Fibroblast of lung (primary cell): ENCODE data around the gene PTPRN. TPM values are rescaled to one million over a fixed set of nuclear protein-coding genes. Genes with fewer than 3 reads are reported as not detected.
A peak's percentile ranks its signal among the peaks of the same experiment; 100 is the strongest.

Experiments
- DNase-seq, 2 donors: peaks; one replicate each; pipeline versions ENCODE4 v3.0.0 to v3.0.0-alpha.2; 2010; ENCODE audit warnings: low read depth in 2 of 2
- H2AFZ ChIP-seq: 2 replicates; pipeline ENCODE4 v1.5.1; 2012; ENCODE audit warnings: low read length, control low read depth, inconsistent platforms
- H3K27ac ChIP-seq: 2 replicates; pipeline ENCODE4 v1.5.1; 2011; ENCODE audit warnings: low read length, control low read depth; ENCODE audit not compliant: insufficient read depth
- H3K27me3 ChIP-seq: 2 replicates; pipeline ENCODE4 v1.5.1; 2011; ENCODE audit warnings: mild to moderate bottlenecking, low read length; ENCODE audit not compliant: control insufficient read depth, insufficient read depth
- H3K36me3 ChIP-seq: 2 replicates; pipeline ENCODE4 v1.5.1; 2011; ENCODE audit warnings: low read length; ENCODE audit not compliant: control insufficient read depth, insufficient read depth
- H3K4me1 ChIP-seq: 2 replicates; pipeline ENCODE4 v1.5.1; 2011; ENCODE audit warnings: low read length; ENCODE audit not compliant: control insufficient read depth, insufficient read depth; ENCODE audit errors: extremely low read depth
- H3K4me2 ChIP-seq: 2 replicates; pipeline ENCODE4 v1.5.1; 2011; ENCODE audit warnings: low read length, control low read depth; ENCODE audit not compliant: insufficient read depth; ENCODE audit errors: extremely low read depth
- H3K4me3 ChIP-seq, 4 experiments: fragments of 200-600 bp in 1 of 4; sonication (generic) in 1 of 4; replicated peaks in 1 of 4; 2 replicates each; pipeline ENCODE4 v1.5.1; 2011 to 2016; ENCODE audit warnings: low read length in 4 of 4, low read depth in 3 of 4, mild to moderate bottlenecking in 3 of 4, control low read depth in 2 of 4, inconsistent platforms in 1 of 4, mixed read lengths in 1 of 4; ENCODE audit not compliant: insufficient read depth in 1 of 4; ENCODE audit errors: control extremely low read depth in 1 of 4
- H3K79me2 ChIP-seq: 2 replicates; pipeline ENCODE4 v1.5.1; 2012; ENCODE audit warnings: mild to moderate bottlenecking, low read length, inconsistent platforms; ENCODE audit not compliant: control insufficient read depth, insufficient read depth
- H3K9ac ChIP-seq: 2 replicates; pipeline ENCODE4 v1.5.1; 2011; ENCODE audit warnings: mild to moderate bottlenecking, low read length, control low read depth; ENCODE audit not compliant: insufficient read depth
- H3K9me3 ChIP-seq: 2 replicates; pipeline ENCODE4 v1.5.1; 2012; ENCODE audit warnings: low read depth, low read length; ENCODE audit not compliant: control insufficient read depth, insufficient read depth
- H4K20me1 ChIP-seq: 2 replicates; pipeline ENCODE4 v1.5.1; 2011; ENCODE audit warnings: low read length; ENCODE audit not compliant: control insufficient read depth, insufficient read depth; ENCODE audit errors: extremely low read depth
- EZH2 ChIP-seq: IDR thresholded peaks from 2 replicates; pipeline ENCODE4 v1.5.1; 2012; ENCODE audit warnings: low read length, control low read depth, mild to moderate bottlenecking; ENCODE audit errors: missing control alignments
- polyA plus RNA-seq, 2 donors: library from polyadenylated mRNA; depleted of rRNA in 1 of 2; stranded (reverse) in 1 of 2; unstranded in 1 of 2; fragments of >200 nt; gene quantifications; 2 replicates each; pipeline ENCODE4 v1.2.1, GENCODE V29; 2011 to 2012; ENCODE audit warnings: missing spikeins in 1 of 2
- total RNA-seq: library from RNA; depleted of rRNA; stranded (reverse); fragments of >200 nt; gene quantifications from 2 replicates; pipeline ENCODE4 v1.2.1, GENCODE V29; 2014
- TF ChIP-seq, protein P1 (sequence below), 2 donors: IDR thresholded peaks in 1 of 2; conservative IDR thresholded peaks in 1 of 2; 1 replicate in 1 of 2; 2 replicates in 1 of 2; pipeline ENCODE4 v1.5.1; 2011 to 2012; ENCODE audit warnings: low read length in 2 of 2, control low read depth in 1 of 2, inconsistent platforms in 1 of 2, low read depth in 1 of 2, mild to moderate bottlenecking in 1 of 2

The PTPRN gene
- total and polyA plus RNA-seq, 2 donors (not counting 1 experiment from before 2014, with no cell fraction given): 0.28 to 3.5 TPM

- no peaks in the 10 kb centered on the region for H4K20me1 ChIP-seq
- H3K4me2 ChIP-seq: no peak overlapping the region
- no peak for DNase-seq
- H3K79me2 ChIP-seq: no peaks in the 10 kb centered on the region
- no peak overlapping the region for H3K9ac ChIP-seq
- no peak overlapping the region for H3K4me3 ChIP-seq
- H3K9me3 ChIP-seq: no peaks in the 10 kb centered on the region
- no peak overlapping the region for H3K27ac ChIP-seq
- H2AFZ ChIP-seq: no peak overlapping the region
- H3K4me1 ChIP-seq: peaks cover 14% of the 10 kb centered on the region
- H3K36me3 ChIP-seq: peaks cover 2% of the 10 kb centered on the region
- H3K27me3 ChIP-seq: no peaks in the 10 kb centered on the region
- no peak for TF ChIP-seq EZH2
- TF ChIP-seq, protein P1, sequence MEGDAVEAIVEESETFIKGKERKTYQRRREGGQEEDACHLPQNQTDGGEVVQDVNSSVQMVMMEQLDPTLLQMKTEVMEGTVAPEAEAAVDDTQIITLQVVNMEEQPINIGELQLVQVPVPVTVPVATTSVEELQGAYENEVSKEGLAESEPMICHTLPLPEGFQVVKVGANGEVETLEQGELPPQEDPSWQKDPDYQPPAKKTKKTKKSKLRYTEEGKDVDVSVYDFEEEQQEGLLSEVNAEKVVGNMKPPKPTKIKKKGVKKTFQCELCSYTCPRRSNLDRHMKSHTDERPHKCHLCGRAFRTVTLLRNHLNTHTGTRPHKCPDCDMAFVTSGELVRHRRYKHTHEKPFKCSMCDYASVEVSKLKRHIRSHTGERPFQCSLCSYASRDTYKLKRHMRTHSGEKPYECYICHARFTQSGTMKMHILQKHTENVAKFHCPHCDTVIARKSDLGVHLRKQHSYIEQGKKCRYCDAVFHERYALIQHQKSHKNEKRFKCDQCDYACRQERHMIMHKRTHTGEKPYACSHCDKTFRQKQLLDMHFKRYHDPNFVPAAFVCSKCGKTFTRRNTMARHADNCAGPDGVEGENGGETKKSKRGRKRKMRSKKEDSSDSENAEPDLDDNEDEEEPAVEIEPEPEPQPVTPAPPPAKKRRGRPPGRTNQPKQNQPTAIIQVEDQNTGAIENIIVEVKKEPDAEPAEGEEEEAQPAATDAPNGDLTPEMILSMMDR (conservative IDR thresholded peaks at IDR 0.05 in 1 of 2, IDR thresholded peaks at IDR 0.05 in 1 of 2; ENCODE audit: low read depth in 1 of 2, low read length in 2 of 2): no peak
These were observed 18.6 kb downstream of the PTPRN start for GRCh38 chr2:219290381-219291171.

DNA sequence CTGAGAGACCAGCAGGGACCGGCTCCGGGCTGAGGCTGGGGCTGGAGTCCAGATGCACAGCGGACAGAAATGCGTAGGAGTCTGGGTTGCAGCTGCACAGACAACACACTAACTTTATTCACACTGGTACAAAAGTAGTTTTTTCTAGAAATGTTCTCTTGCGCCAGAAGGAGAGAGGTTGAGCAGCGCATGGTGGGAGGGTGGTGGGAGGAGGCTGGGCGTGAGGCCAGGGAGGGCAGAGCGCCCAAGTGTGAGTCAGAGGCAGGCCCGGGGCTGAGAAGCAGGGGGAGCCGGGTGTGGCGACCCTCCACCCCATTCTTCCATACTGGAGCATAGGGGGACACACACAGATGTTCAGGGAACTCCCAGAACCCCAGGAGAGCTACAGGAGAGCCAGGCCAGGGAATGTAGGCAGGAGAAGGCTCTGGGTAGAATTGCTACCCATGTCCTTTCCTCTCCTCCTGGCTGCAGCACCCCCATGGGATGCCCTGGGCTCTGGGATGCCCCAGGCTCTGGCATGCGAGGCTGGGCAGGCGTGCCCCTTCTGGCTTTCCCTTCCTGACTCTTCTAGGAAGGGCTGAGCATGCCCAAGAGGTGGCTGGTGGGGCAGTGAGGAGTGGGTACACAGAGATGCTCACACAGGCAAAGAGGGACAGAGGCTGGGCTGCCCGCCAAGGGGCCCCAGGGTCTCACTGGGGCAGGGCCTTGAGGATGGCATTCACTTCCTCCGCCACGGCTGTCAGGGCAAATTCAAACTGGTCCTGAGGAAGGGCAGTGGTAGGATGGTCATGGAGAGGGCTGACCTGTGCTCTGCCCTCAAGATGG, 19.5 kb downstream of the PTPRN start:
- no peak overlapping the region for H3K9ac ChIP-seq
- H3K36me3 ChIP-seq: peaks cover 7% of the 10 kb centered on the region
- no peaks in the 10 kb centered on the region for H3K79me2 ChIP-seq
- no peaks in the 10 kb centered on the region for H4K20me1 ChIP-seq
- H2AFZ ChIP-seq: no peak overlapping the region
- no peaks in the 10 kb centered on the region for H3K27me3 ChIP-seq
- H3K4me2 ChIP-seq: peak overlapping the region; percentile 13
- H3K9me3 ChIP-seq: no peaks in the 10 kb centered on the region
- H3K4me1 ChIP-seq: peaks cover 14% of the 10 kb centered on the region
- H3K4me3 ChIP-seq: no peak overlapping the region
- TF ChIP-seq, protein P1 (conservative IDR thresholded peaks at IDR 0.05 in 1 of 2, IDR thresholded peaks at IDR 0.05 in 1 of 2; ENCODE audit: low read depth in 1 of 2, low read length in 2 of 2): no peak
- no peak for TF ChIP-seq EZH2
- H3K27ac ChIP-seq: peak overlapping the region; percentile 45
- DNase-seq: peak; percentile 93 to 97

DNA sequence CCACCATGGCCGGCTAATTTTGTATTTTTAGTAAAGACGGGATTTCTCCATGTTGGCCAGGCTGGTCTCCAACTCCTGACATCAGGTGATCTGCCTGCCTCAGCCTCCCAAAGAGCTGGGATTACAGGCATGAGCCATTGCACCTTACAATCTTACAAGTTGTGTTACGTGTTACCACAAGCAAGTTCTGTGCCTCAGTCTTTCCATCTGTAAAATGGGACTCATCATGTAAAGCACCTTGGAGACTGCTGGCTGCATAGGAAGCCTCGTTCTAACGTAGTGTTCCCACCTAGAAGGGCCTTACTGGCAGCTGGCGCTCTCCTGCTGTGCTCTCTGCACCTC, 20.0 kb downstream of the PTPRN start:
- no peaks in the 10 kb centered on the region for H3K9me3 ChIP-seq
- H3K4me1 ChIP-seq: peaks cover 11% of the 10 kb centered on the region
- DNase-seq: no peak
- H3K79me2 ChIP-seq: no peaks in the 10 kb centered on the region
- no peak overlapping the region for H3K9ac ChIP-seq
- H3K27ac ChIP-seq: no peak overlapping the region
- H4K20me1 ChIP-seq: no peaks in the 10 kb centered on the region
- H3K4me3 ChIP-seq: no peak overlapping the region
- TF ChIP-seq, protein P1 (conservative IDR thresholded peaks at IDR 0.05 in 1 of 2, IDR thresholded peaks at IDR 0.05 in 1 of 2; ENCODE audit: low read depth in 1 of 2, low read length in 2 of 2): no peak
- TF ChIP-seq EZH2: no peak
- H3K36me3 ChIP-seq: peaks cover 8% of the 10 kb centered on the region
- peak overlapping the region; percentile 6 for H3K4me2 ChIP-seq
- no peaks in the 10 kb centered on the region for H3K27me3 ChIP-seq
- H2AFZ ChIP-seq: no peak overlapping the region
